ENCODE results near the gene CUX1.
"Not testable (repeated sequence)": the region's sequence is repeated elsewhere in the genome, so short reads cannot be mapped to it uniquely, and the experiment has no call there.

The CUX1 gene

GRCh38 chr7:102099474-102099873 is 282.0 kb downstream of the CUX1 start:
- no peak for DNase-seq (ENCODE audit: low spot score)

DNA sequence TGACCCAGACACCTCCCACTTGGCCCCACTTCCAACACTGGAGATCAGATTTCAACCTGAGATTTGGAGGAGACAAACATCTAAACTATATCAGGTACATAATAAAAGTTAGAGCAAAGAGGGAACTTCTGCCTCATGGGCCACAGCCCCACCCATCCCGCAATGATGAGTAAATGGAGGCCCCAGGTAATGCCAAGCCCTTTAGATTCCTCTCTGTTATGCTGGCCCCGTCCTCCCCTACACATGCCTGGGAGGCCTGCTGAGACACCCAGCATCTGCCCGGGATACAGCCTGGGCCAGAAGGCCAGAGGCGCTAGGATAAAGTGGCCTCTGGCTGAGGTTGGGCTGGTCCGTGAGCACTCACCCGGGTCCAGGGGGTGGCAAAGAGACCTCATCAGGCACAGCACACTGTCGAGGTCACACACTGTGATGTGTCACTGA is 283.7 kb downstream of the CUX1 start:
- DNase-seq (ENCODE audit: low spot score) = no peak

DNA sequence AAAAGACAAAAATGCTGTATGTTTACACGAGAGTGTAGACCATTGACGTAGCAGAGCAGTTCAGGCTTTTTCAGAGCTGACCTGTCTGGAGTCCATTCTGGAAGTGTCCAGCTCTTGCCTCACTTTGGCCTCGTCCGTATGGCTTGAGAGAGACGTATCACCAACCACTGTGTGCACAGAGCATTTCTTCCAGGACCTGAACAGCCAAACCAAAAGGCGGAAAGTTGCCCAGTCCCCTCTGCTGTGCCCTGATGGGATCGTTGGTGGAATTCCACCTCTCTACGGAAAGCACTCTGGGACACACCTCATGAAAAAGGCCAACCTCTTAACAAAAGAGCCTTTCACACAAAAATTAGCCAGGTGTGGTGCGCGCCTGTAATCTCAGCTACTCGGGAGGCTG is 284.5 kb downstream of the CUX1 start:
- no peak for DNase-seq (ENCODE audit: low spot score)

DNA sequence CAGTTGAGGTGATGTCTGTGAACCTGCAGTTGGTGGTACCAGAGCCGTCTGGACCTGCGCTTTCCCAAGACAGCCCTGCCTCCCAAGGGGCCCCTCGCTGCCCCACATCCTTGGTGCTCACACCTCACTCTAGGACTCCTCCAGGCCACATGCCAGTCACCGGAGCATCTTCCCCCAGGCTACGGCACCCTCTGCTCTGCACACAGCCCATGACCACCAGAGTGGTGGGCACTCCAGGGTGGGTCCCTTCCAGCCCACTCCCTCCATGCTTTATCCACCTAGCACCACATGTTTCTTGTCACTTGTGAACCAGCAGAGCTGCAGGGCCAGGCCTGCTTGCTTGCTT is 285.6 kb downstream of the CUX1 start:
- no peak for DNase-seq (ENCODE audit: low spot score)

- DNase-seq (ENCODE audit: low spot score) = no peak
Measured at GRCh38 chr7:102104245-102104644, 286.8 kb downstream of the CUX1 start.

DNA sequence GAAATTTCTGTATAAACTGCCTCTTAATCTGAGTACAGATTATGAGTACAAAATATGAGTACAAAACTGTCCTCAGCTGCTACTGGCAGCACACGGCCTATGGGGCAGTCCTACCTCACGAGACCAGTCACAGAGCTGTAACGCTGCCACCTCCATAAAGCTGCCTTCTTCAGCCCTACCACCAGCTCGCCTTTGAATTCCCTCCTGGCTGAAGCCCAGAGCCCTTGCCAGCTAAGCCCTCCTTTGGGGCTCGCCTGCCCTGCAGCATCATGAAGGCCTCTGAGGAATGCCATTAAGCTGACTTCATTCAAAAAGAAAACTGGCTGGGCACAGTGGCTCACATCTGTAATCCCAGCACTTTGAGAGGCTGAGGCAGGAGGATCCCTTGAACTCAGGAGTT is 289.2 kb downstream of the CUX1 start:
- no peak for DNase-seq (ENCODE audit: low spot score)

DNA sequence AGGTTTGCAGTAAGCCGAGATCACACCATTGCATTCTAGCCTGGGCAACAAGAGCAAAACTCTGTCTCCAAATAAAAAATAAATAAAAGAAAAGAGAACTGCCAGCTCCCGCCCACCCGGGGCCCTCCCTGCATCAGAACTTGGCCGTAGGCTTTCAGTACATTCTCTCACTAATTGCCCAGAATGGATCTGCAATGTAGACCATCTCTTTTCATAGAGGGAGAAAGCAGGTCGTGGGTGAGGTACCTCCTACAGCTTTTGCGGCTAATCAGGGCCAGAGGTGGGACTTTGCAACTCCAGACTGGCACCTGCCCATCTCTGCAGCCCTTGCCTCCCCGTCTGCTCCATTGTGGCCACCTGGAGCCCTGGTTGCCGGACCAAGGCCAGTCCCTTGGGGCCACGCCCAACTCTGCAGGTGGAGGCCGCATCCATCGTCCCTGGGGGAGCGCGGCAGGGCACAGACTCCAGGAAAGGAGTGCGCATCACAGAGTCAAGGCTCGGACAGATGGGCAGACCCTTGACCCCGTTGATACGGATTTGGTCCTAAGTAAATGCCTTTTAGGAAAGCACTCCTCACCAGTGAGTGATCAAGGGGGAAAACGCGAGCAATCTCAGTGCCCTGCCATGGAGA is 290.2 kb downstream of the CUX1 start:
- no peak for DNase-seq (ENCODE audit: low spot score)

DNA sequence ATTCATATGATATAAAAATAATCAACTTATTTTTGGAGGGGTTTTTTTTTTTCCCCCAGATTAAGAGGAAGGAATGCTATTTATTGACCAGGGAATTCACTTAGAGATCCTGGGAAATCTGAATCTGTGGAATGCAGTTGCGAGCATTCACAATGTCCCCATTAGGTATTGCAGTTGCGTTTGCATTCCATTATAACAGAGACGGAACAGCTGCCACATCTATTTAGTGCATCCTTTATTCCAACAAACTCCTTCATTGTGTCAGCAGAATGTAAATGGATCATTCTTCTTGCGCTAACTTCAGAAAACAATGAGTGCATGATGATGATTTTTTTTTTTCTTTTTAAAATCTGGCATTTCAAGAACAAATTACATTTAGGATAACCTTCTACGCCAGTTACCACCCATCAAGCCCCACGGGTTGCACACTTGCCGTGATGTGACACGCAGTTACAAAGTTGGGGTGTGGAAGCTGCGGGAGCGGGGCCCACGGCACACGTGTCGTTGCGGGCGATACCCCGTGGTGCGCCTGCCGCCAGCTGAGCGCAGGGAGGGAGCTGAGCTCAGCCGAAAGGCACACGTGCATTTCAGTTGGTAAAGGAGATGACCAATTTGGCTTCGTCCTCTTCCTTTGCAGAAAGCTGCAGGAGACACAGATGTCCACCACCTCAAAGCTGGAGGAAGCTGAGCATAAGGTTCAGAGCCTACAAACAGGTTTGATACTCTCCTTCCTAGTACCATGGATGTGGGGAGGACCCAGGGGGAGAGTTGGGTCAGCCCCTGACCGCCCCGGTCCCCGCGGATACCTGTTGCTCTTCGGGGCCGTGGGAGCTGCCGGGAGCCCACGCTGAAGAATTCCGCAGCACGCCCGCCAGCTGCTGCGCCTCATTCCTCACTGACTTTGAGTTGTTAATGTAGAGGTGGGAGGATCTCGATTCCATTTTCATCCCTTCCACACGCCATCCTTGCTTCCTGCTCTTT is 293.9 kb downstream of the CUX1 start:
- no peak for DNase-seq (ENCODE audit: low spot score)

GRCh38 chr7:102115181-102115580 is 297.8 kb downstream of the CUX1 start:
- no peak for DNase-seq (ENCODE audit: low spot score)

DNA sequence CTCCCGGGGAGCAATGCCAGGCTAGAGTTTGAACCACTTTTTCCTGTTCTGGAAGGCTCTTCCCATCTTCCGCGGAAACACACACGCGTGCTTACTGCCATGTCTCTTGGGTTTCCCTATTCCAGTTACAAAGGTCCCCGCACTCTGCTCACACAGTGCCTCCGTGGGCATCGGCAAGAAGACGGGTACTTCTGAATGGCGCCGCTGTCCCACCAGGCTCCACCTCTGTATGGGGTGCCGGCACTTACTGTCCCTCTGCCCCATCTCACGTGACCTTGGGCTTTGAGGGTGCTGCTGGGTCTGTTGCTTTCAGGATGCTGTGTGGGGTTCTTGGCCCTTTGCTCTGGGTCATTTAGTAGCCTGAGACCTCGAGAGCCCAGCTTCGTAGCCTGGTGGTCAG is 298.5 kb downstream of the CUX1 start:
- DNase-seq (ENCODE audit: low spot score) = no peak

DNA sequence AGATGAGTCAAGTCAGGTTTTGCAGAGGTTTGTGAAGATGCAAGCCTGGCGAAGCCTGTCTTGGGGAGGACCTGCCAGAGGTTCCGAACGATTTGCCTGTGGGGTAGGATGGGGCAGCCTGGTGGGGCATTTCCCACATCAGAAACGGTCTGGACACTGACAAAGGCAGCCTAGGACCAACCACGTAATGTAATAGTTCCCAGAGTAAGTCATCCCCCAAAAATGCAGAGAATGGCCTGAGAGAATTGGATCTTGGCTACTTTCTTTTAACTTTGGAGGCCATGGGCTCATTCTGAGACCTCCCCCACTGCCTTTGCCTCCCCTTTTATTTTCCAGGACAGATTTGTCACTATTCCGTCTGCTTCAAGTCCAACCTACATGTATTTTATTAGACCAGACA is 300.3 kb downstream of the CUX1 start:
- DNase-seq (ENCODE audit: low spot score) = no peak

DNA sequence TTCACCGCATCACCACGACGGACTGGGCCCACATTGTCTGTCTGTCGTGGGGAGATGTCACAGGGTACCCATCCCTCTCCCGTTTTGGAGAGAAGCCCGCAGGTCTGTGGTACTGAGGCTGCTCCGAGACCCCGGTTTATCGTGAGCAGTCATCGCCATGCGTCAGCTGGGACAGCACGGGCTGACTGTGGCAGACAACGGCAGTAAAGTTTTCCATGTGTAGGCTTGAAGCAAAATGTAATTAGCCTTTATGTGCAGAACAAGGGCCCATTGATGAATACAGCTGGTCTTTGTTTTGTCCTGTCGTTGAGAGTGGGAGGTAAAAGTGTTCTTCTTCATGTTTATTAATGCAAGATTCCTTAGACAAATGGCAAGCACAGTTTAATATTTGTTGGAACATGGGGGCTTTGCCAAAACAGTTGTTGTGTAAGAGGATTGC is 301.8 kb downstream of the CUX1 start:
- no peak for DNase-seq (ENCODE audit: low spot score)

DNA sequence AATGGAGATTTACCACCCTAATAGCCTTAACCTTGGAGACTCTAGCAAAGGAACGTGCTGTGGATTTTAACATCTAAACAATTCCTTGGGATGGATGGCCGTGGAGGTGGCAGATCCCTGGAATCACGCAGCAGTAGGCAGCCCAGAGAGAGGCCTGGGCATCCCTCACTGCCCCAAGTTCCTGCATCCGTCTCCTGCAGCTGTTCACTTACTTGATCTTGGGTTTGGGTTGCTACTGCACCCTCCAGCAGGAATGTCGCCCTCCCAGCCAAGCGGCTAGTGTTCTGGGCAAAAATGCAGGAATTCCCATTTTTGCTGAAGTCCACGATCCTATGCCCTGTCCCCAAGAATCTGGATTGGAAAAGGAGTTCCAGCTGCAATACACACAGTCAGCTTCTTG is 302.5 kb downstream of the CUX1 start:
- no peak for DNase-seq (ENCODE audit: low spot score)

DNA sequence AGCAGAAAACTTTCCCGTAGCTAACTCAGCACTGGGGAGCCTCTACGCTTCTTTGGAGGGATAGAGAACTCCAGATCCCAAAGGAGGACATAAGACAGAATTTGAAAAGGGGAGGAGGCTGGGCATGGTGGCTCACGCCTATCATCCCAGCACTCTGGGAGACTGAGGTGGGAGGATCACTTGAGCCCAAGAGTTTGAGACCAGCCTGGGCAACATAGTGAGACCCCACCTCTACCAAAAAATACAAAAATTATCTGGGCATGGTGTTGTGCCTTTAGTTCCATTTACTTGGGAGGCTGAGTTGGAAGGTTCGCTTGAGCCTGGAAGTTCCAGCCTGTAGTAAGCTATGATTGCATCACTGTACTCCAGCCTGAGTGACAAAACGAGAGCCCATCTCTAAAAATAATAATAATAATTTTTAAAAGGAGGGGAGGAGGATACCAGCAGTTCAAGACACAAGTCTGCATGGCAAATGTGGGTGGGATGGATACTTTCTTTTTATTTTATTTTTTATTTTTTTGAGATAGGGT is 303.3 kb downstream of the CUX1 start:
- DNase-seq (ENCODE audit: low spot score) = no peak

DNA sequence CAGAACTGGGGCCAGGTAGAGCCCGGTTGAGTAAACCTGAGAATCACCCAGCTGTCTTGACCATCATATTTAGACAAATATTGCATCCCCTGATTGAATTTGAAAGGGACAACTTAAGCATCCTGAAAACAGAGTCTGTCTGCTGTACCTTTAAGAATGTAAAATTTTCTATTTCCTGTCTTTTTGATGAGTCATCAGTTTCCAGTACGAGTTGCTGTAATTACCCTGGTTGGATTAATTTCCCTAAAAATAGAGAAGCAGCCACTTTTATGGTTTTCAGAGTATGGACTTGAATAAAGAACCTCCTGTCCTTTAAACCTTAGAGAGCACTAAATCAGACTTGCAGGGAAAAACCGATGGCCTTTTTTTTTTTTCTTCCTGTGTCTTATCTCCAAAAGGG is 304.6 kb downstream of the CUX1 start:
- DNase-seq (ENCODE audit: low spot score) = peak; percentile 35

- peak; percentile 89 for DNase-seq (ENCODE audit: low spot score)
Measured at GRCh38 chr7:102125127-102125596, 307.7 kb downstream of the CUX1 start.

GRCh38 chr7:102128303-102128702 is 310.9 kb downstream of the CUX1 start:
- DNase-seq (ENCODE audit: low spot score) = no peak

GRCh38 chr7:102129636-102130370 is 312.4 kb downstream of the CUX1 start:
- peak; percentile 73 for DNase-seq (ENCODE audit: low spot score)

- no peak for DNase-seq (ENCODE audit: low spot score)
Measured at GRCh38 chr7:102132209-102132752, 314.9 kb downstream of the CUX1 start.

DNA sequence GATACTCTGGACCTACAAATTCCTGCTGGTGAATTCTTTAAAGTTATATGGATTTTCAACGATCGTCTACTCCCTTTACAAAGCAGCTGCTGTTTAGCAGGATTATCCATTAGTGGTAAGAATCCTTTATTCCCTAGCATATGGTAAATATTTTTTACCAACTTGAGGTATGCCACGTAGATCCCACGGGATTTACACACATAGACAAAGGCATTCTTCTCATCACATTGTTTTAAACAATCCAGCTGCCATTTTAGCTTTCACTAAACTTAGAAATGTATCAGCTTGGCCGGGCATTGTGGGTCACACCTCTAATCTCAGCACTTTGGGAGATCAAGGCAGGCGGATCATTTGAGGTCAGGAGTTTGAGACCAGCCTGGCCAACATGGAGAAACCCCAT is 321.2 kb downstream of the CUX1 start:
- DNase-seq (ENCODE audit: low spot score) = no peak

GRCh38 chr7:102140952-102141370 is 323.5 kb downstream of the CUX1 start:
- DNase-seq (ENCODE audit: low spot score) = no peak

DNA sequence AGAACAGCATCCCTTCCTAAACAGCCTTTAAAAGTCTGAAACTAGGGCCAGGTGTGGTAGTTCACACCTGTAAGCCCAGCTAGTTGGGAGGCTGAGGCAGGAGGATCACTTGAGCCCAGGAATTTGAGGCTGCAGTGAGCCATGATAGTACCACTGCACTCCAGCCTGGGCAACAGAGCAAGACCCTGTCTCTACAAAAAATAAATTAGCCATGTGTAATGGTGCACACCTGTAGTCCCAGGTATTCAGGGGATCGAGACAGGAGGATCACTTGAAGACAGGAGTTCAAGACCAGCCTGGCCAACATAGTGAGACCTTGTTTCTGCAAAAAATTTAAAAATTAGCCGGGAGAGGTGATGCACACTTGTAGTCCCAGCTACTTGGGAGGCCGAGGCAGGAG is 325.0 kb downstream of the CUX1 start:
- not testable (repeated sequence) for DNase-seq (ENCODE audit: low spot score)
